HG02642 (cell line): ENCODE results near the gene JAKMIP1.
"Not testable (repeated sequence)": the region's sequence is repeated elsewhere in the genome, so short reads cannot be mapped to it uniquely, and the experiment has no call there.

Source experiments
- ATAC-seq: cut with Tn5 transposase; IDR thresholded peaks from one replicate; pipeline ENCODE4 v1.9.1; 2021; ENCODE audit warnings: mild to moderate bottlenecking; ENCODE audit not compliant: unreplicated experiment, poor library complexity

Gene JAKMIP1

DNA sequence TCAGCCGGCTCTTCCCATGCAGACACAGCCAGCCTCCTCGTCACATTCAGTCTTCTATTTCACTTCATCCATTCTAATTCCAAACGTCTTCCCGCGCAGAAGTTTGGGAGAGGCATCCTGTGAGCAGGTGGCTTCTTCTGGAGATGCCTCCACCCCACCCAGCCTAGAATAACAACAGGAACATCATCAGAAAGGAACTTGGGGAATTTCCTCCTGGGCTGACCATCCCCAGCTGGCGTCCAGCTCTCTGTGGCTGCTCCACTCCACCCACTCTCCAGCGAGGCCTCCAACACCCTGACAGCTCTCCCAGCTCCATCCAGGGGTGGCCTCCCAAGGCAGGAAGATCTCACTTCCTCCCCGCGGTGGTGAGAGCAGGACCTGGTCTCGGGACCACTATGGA lies 176.6 kb downstream of the JAKMIP1 start:
- no peak for ATAC-seq

DNA sequence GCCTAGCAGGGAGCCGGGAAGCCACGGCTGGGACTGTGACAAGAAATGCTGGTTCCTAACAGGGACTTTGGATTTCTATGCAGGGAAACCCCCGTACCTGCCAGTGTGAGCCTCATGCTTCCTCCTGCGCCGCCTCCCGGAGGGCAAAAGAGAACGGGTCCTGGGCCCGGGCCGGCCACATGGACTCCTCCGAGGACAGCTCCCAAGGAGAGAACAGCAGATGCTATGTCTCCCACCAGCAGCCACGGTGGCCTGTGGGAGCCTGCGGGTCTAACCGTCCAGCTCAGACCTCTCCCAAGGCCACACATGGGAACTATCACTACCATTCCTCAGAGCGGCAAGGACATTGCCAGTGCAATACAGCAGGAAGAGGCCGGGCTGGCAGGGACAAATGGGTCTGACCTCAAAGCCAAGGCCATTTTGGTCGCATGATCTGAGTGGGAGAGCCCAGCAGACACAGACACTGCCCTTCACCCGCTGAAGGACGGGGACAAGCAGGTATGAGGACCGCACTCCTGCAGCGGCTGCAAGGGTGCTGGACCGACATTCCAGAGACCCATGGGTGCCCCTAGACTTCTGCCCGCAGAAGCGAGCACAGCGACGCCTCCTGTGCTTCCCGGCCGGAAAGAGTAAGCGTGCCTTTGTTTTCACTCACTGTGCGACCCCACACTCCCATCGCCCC lies 177.6 kb downstream of the JAKMIP1 start:
- no peak for ATAC-seq

DNA sequence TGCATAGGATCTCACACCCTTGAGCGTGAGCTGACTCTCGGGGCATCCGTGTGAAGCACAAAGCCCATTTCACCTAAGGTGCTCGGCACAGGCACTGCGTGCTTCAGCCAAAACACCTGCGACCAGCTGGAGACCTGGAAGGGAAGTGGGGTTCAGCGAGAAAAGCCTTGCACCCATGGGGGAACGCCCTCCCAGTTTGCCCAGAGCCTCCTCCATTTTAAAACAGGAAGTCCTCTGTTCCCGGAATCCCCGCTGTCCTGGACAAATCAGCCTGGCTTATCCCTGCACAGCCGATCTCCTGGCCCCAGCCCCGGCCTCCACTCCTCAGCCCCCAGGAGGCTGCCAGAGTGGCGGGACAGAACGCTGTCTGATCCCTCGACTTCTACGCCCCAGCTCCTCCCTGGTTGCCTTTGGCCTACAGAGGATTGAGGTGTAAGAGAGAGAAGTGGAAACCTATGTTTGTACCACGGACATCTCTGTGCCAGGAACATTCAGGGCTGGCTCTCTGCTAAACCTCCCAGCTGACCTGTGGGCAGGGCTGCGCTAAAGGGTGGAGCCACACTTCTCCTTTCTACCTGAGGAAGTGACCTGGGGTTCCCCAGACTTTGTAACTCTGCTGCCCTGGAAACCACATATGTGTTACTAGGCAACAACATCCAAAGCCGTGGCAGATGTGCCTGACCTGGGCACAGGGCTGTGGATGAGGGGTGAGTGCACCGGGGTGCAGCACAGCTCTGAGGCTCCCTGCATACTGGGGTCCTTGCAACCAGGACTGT lies 178.3 kb downstream of the JAKMIP1 start:
- no peak for ATAC-seq

DNA sequence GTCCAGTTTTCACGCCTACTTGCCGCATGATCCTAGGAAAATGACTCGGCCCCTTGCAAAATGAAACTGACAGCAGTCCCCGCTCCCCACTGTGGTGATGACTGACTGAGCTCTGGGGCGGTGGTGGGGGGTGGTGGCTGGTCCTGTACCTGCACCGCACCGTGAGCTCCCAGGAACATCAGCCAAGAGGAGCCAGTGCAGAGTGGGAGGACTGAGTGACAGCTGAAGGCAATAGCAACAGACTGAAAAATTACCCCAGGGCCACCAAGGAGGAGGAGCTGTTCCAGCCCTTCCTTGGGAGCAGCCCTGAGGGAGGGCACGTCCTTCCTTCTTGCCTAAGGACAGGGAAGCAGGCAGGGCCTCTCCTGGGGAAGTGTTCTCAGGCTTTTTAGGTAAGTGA lies 179.7 kb downstream of the JAKMIP1 start:
- ATAC-seq = no peak

DNA sequence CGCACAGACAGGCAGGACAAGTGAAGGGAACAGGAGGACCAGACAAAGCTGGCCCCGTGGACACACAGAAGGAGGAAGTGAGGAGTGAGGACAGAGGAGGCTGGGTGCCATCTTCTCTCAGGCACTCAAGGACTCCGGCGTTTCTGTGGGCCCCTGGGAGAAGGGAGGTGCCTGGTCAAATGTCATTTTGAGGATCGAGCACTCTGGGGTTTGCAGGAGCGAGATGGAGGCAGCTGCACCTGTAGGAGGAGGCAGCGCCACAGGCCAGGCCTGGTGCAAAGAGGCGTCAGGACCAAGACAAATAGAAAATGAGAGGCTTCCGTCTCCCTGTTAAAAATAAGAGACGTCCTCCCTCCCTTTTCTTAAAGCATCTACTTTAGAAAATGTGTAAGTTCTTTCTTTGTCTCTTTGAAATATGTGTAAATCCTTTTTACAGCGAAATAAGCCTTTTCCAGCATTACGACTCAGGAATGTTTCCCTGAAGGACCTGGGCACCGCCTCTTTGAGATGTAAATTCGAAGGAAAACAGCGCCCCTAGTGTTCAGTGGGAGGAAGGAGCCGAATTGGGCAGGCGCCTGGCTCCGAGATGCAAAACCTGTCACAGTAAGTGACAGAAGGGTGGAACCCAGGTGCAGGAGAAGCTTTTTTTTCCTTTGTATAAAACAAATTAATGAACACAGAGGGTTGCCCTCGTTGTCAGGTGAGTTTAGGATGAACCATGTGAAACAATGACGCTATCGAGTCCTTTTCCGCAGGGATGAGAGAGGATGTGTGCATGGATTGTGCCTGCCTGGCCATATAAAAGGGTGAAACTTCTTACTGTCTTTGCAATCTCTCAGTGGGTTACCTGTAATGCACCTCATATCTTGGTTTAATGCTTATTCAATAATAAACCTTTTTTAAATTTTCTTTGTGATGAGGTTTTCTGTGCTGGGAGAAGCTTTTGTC lies 180.8 kb downstream of the JAKMIP1 start:
- no peak for ATAC-seq

DNA sequence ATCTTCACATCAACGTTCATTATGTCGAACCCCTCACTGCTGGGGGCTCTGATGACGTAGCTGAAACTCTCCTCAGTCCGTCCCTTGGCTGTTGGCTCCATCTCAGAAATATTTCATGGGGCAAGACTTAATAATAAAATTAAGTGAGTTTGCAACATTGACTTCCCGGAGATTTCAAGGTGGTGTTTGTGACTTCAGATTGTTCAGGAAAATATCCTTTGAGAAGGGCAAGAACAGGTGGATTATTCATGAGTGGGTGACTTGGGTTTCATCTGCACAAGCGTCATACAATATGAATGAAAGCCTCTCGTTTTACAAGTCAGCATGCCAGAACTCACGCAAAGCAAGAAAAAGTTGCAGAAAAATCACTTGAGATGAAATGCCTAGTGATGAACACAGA lies 182.0 kb downstream of the JAKMIP1 start, which contains the start of gene C4orf50:
C4orf50 (minus strand) TSS at position 101 of the 400 bp plus-strand sequence.
- no peak for ATAC-seq

DNA sequence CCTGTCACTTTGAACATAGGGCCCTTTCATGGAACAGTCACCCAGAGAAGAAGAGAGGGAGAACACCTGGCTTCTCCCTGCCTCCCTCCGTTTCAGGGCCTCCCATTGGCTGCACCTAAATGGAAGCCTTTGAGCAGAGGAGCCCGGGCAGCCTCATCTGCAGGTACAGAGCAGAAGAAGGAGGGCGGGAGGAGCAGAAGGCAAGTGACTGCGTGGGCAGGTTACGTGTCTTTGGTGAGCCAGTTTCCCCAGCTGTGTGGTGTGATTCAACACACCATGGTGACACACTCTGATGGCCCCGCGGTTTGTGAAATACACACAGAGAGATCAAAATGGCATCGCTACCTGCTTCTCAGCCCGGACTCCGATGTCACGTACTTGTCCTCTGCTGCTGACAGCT lies 182.5 kb downstream of the JAKMIP1 start:
- no peak for ATAC-seq

DNA sequence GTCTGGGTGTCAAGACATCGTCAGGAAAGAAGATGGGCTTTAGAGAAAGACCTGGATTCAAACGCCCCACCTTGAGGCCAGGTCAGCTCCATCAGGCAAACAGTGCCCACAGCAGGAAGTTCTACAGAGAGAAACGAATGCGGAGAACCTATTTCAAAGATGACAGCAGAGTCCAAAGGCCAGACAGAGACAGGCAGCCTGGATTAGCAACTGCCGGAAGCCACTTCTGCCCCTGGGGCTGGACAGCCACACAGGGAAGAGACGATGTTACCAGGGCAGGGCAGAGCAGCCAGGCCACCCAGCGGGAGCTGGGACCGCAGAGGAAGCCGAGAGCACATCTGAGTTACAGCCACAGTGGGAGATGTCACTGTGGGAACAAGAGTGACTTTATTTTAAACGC lies 183.3 kb downstream of the JAKMIP1 start:
- ATAC-seq = no peak

DNA sequence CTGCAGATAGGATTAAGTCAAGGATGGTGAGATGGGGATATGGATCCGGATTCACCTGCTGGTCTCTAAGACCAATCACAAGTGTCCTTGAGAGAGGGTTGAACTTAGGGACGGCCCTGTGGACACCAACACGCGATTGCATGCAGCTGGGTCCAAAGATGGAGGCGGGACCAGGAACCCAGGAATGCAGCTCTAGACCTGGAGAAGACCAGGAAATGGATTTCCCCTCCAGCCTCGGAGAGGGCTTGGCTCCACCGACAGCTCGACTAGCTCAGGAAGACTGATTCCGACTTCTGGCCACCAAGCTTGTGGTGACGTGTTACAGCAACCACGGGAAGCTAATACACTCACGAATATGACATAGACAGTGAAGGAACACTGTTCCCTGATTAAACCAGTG lies 186.8 kb downstream of the JAKMIP1 start:
- ATAC-seq = no peak

DNA sequence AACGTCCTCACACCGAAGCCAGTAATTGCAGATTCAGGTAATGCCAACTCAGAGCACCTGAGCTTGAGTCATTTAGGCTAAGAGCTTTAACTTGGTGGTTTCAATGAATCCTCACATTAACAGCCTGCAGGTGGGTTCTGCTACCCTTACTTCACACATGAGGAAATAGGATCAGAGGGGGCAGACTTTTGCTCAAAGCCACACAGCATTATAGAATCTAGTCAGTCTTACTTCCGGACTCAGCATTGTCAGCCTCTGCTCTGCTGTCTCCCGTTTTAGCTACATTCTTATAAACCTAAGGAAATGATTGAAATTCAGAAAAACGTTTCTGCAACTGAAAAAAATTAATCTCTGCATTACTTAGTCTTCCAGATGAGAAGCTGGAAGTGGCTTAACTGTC lies 188.1 kb downstream of the JAKMIP1 start:
- ATAC-seq = no peak

DNA sequence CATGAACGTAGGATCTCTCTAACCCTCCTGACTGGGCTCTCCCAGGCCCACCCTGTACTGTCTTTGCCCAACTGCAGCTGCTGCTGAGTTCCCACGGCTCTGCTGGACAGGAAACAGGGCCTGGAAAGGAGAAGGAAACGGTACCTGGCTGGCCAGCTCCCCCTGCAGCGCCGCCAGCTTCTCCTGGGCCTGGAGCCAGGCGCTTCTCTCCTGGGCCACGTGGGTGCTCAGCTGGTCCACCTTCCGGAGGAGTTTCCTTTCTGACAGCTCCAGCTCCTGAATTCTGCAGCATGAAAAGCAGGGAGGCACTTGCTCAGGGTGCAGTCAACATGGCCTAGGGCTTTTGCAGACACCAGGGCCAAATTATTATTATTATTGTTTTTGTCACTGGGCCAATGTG lies 188.7 kb downstream of the JAKMIP1 start:
- no peak for ATAC-seq

DNA sequence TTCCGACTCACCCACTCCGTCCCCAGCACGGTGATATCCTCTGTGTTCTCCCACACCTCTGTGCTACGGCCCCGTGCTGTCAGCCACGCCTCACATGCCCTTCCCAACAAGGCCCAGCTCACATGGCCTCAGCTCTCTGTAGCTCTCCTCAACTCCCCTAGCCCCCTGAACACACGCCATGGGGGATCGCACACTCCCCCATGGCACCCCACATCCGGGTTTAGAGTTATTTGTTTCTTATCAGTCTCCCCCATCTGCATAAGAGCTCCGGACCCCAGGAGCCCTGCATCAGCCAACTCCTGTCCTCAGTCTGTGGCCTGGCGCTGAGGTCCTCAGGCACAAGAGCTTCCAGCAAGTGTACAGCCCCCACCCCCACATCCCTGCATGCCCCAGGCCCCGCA lies 189.1 kb downstream of the JAKMIP1 start:
- no peak for ATAC-seq

DNA sequence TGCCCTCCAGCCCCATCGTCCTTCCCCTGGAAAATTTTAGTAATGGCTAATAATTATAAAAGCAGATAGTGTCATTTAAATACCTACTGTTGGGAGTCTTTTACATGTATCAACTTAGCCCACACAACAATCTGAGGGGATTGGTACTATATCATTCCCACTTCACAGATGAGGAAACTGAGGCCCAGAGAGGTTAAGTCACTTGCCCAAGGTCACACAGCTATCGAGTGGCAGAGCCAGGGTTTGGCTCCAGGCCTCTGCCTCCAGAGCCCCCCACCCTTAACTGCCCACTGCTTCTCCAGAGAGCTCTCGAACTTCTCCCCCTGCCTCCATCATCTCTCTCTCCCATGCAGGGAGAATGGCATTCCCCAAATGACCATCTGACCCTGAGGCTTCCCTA lies 189.6 kb downstream of the JAKMIP1 start:
- no peak for ATAC-seq

DNA sequence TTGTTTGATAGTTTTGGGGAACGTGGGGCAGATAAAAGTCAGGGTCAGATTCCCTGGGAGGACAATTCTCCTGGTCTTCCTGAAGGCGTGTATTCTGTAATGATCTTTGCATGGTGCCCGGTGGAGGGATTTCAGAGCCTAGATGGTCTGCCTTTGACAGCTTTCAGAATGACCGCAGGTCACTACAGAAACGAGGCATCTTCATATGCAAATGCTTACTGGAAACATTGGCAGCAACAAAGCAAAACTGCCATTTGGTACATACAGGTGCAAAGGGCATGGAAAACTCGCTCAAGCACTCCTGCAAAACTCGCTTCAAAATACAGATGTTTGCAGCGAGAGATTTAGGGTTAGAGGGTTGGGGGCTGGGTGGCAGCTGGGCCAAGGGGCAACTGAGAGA lies 190.9 kb downstream of the JAKMIP1 start:
- ATAC-seq = no peak

DNA sequence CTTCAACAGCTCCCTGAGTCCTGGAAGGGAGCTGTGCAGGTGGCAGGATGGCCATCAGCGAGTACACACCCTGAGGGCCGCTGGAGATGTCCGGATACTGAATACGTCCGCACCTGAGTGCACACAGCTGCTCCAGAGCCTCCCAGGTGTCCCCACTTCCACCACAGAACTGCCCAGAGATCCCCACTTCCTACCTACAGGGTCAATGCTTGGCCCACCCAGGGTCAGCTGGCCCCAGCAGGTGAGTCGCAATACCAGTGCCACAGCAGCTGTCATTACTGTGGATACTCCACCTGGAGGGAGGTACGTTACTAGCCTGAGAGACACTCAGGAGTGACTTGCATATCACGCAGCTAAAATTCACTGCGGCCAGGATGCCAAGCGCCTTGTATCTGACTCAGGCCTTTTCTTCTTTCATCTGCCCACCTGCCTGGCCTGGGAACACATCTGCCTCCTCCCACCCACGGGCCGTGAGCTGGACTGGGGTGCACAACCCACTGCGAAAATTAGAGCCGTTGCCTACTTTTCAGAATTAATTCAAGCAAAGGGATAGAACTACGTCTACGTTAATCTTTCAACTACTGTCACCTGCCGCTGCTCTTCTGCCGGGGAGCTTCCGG lies 191.5 kb downstream of the JAKMIP1 start:
- ATAC-seq = no peak

DNA sequence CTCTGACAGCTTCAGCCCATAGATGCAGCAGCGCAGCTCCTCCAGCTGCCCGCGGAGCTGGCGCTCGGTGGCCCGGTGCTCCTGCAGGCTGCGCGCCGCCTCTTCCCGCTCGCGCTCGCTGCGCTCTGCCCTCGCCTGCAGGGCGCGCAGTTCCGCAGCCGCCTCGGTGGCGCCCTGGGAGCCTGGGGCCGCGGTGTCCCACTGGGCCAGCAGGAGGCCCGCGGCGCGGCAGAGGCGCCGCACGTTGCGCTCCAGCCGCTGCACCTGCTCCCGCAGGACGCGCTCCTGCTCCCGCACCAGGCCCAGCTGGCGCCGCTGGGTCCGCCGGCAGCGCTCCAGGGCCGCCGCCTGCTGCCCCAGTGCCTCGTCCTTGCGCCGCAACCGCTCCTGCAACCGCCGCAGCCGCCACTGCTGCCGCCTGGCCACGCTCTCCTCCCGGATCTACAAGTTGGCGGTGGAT lies 192.2 kb downstream of the JAKMIP1 start:
- no peak for ATAC-seq

DNA sequence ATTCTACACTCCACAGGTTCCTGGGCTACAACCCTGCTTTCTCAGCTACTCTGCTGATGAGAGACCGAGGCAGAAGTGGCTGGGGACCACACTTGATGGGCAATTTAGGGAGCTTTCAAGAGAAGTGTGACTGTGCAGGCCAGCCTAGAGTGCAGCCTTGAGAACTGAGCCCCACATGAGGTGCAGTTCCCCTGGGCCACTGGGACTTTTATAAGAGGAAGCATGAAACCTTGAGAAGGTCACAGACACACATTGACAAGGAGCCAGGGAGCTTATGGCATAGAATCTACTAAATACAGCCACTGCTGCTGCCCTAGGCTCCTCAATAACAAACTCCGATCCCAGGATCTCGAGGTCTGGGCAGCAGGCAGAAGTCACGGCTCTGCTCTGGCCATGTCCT lies 195.2 kb downstream of the JAKMIP1 start:
- no peak for ATAC-seq

DNA sequence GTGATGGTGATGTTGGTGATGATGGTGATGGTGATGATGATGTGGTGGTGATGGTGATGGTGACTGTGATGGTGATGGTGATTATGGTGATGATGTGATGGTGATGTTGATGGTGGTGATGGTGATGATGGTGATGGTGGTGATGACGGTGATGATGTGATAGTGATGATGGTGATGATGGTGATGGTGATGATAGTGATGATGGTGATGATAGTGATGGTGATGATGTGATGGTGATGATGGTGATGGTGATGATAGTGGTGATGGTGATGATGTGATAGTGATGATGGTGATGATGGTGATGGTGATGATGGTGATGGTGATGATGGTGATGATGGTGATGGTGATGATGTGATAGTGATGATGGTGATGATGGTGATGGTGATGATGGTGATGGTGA lies 196.9 kb downstream of the JAKMIP1 start:
- not testable (repeated sequence) for ATAC-seq

DNA sequence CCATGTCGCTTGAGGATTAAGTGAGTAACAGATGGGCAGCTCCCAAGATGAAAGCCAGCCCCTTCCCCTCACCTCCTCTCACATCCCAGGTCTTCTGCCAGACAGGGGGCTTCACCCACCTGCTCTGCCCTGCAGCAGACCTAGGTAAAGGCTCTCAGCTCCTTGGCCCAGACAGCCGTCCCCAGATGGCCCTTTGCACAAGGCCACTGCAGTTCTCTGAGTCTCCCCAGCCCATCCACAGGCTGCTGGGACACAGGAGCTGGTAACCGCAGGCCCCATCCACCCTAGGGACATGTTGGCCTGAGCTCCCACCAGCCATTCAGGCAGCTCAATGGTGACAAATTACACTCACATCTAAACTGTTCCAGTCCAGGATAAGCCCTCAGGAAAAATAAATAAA lies 197.4 kb downstream of the JAKMIP1 start:
- no peak for ATAC-seq

DNA sequence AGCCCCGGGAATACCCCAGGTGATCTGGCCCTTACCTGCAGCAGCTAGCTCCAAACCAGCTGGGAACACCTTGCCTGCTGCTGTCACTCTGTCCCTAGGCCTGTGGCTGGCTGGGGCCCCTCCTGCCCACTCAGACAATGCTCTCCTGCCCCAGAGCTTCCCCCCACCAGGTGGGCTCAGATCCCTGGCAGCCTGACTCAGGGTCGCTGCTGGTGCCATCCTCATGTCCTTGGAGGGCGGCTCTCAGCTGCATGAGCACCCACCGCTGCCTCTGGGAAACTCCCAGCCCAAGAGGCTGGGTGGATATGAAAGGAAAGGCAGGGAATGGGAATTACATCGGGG lies 197.9 kb downstream of the JAKMIP1 start:
- no peak for ATAC-seq
